HUES64 (cell line): Measurements from ENCODE around the gene KRTAP10-6.
"Not testable (repeated sequence)": the region's sequence is repeated elsewhere in the genome, so short reads cannot be mapped to it uniquely, and the experiment has no call there.

ENCODE experiments used
- H3K27ac ChIP-seq: 2 replicates; pipeline ENCODE4 v1.7.0; 2013; ENCODE audit warnings: low read depth, low read length, inconsistent platforms
- H3K27me3 ChIP-seq: 2 replicates; pipeline ENCODE4 v1.6.1; 2013; ENCODE audit warnings: mild to moderate bottlenecking, low read length; ENCODE audit not compliant: insufficient read depth
- H3K36me3 ChIP-seq: 2 replicates; pipeline ENCODE4 v1.6.1; 2013; ENCODE audit warnings: mild to moderate bottlenecking, low read length; ENCODE audit not compliant: insufficient read depth
- H3K4me1 ChIP-seq: 2 replicates; pipeline ENCODE4 v1.6.1; 2013; ENCODE audit warnings: mild to moderate bottlenecking, low read length, moderate library complexity; ENCODE audit not compliant: insufficient read depth
- H3K4me3 ChIP-seq: 2 replicates; pipeline ENCODE4 v1.5.1; 2013; ENCODE audit warnings: mild to moderate bottlenecking, low read length, moderate library complexity
- H3K9ac ChIP-seq: 2 replicates; pipeline ENCODE4 v1.6.1; 2013; ENCODE audit warnings: mild to moderate bottlenecking, low read depth, low read length
- H3K9me3 ChIP-seq: 2 replicates; pipeline ENCODE4 v1.6.1; 2013; ENCODE audit warnings: low read depth, low read length; ENCODE audit not compliant: insufficient read depth
- WGBS: fragments of 150-250, 120-280 bp; methylation state at CpG from one replicate; pipeline ENCODE4 v1.1.7; 2013; ENCODE audit warnings: missing lambda C conversion rate; 5-methylcytosine and 5-hydroxymethylcytosine counted together

The KRTAP10-6 gene

DNA sequence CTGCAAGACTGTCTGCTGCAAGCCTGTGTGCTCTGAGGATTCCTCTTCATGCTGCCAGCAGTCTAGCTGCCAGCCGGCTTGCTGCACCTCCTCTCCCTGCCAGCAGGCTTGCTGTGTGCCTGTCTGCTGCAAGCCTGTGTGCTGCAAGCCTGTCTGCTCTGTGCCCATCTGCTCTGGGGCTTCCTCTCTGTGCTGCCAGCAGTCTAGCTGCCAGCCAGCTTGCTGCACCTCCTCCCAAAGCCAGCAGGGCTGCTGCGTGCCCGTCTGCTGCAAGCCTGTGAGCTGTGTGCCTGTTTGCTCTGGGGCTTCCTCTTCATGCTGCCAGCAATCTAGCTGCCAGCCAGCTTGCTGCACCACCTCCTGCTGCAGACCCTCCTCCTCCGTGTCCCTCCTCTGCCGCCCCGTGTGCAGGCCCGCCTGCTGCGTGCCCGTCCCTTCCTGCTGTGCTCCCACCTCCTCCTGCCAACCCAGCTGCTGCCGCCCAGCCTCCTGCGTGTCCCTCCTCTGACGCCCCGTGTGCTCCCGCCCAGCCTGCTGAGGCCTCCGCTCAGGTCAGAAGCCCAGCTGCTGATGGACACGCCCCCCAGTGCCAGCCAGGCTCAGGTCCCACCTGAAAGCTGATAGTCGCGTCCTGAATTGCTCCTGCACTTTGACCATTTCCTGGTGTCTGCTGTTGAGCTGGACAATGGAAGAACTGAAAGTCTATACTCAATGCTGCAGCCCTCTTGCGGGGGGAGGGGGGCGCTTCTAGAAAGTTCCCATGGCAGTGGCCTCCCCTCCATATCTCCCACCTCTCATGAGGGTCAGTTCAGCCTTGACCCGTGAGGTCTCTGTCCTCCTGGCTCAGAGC, 17.6 kb downstream of the KRTAP10-6 start:
- Histone ChIP-seq H3K9ac (no peak overlapping the region), H3K27ac (no peak overlapping the region), H3K9me3 (peaks cover 9% of the 10 kb centered on the region; the same call in 1 of the 2 replicates), H3K4me3 (no peak overlapping the region), H3K4me1 (no peaks in the 10 kb centered on the region), H3K36me3 (no peaks in the 10 kb centered on the region), H3K27me3 (no peaks in the 10 kb centered on the region)
- 64% methylated on average over 21 of the region's 21 CpGs for WGBS

GRCh38 chr21:44573630-44574456, 18.5 kb downstream of the KRTAP10-6 start, which contains the start of gene KRTAP10-4:
TSS of gene KRTAP10-4 (plus strand) at chr21:44573729. CDS start at chr21:44573759, 30 bp downstream.
- not testable (repeated sequence) for H3K4me3 ChIP-seq, H3K4me1 ChIP-seq, H3K27me3 ChIP-seq, H3K9ac ChIP-seq, H3K27ac ChIP-seq, H3K9me3 ChIP-seq, H3K36me3 ChIP-seq
- 86% methylated on average over 22 of the region's 25 CpGs for WGBS

GRCh38 chr21:44572959-44573583, 19.2 kb downstream of the KRTAP10-6 start:
- Histone ChIP-seq H3K27me3 (no peaks in the 10 kb centered on the region), H3K9me3 (peaks cover 9% of the 10 kb centered on the region; the same call in 1 of the 2 replicates), H3K4me1 (no peaks in the 10 kb centered on the region), H3K4me3 (no peak overlapping the region), H3K36me3 (no peaks in the 10 kb centered on the region), H3K9ac (no peak overlapping the region), H3K27ac (no peak overlapping the region)
- WGBS: 91% methylated on average over 15 of the region's 15 CpGs

GRCh38 chr21:44571844-44572782, 20.2 kb downstream of the KRTAP10-6 start:
- no peaks in the 10 kb centered on the region for H3K4me1 ChIP-seq
- H3K36me3 ChIP-seq: no peaks in the 10 kb centered on the region
- H3K27me3 ChIP-seq: no peaks in the 10 kb centered on the region
- no peak overlapping the region for H3K9ac ChIP-seq
- 93% methylated on average over 40 of the region's 40 CpGs for WGBS
- no peak overlapping the region for H3K4me3 ChIP-seq
- H3K27ac ChIP-seq: no peak overlapping the region
- H3K9me3 ChIP-seq: peaks cover 4% of the 10 kb centered on the region; the same call in 1 of the 2 replicates

GRCh38 chr21:44571296-44571695, 21.0 kb downstream of the KRTAP10-6 start:
- no peaks in the 10 kb centered on the region for H3K27me3 ChIP-seq
- 69% methylated on average over 4 of the region's 4 CpGs for WGBS
- no peak overlapping the region for H3K9ac ChIP-seq
- no peaks in the 10 kb centered on the region for H3K4me1 ChIP-seq
- H3K36me3 ChIP-seq: no peaks in the 10 kb centered on the region
- no peak overlapping the region for H3K4me3 ChIP-seq
- H3K9me3 ChIP-seq: peaks cover 4% of the 10 kb centered on the region; the same call in 1 of the 2 replicates
- H3K27ac ChIP-seq: no peak overlapping the region

DNA sequence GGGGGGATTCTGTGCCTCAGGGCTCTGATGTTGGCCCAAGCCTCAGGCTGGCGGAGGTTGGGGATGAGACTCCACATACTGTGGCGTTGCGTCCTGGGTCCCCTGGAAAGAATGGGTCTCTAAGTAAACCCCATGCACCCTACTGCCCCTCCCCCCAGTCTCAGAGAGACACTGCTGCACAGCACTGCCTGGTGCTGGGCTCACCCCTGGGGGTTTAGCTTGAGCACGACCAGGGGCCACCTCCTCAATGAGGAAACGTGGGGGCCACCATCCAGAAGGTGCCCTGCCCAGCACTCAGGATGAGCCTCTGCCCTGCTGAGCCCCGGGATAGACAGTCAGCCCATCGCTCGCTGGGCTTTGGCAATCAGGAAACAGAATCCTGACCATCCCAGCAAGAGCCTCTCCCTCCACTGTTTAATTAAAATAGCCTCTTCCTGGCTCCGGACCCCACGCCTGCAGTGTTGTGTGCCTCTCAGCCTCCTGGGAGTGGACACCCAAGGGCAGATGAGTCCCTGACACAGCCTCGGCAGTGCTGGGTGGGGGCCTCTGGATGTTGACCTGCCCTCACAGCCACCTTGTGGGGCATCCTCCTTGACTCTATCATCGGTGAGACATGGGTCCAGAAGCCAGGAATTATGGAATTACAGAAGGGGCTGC, 22.3 kb downstream of the KRTAP10-6 start:
- WGBS: 90% methylated on average over 12 of the region's 12 CpGs
- no peaks in the 10 kb centered on the region for H3K36me3 ChIP-seq
- no peak overlapping the region for H3K27ac ChIP-seq
- peaks cover 4% of the 10 kb centered on the region; the same call in 1 of the 2 replicates for H3K9me3 ChIP-seq
- H3K9ac ChIP-seq: no peak overlapping the region
- H3K4me3 ChIP-seq: no peak overlapping the region
- no peaks in the 10 kb centered on the region for H3K4me1 ChIP-seq
- no peaks in the 10 kb centered on the region for H3K27me3 ChIP-seq

DNA sequence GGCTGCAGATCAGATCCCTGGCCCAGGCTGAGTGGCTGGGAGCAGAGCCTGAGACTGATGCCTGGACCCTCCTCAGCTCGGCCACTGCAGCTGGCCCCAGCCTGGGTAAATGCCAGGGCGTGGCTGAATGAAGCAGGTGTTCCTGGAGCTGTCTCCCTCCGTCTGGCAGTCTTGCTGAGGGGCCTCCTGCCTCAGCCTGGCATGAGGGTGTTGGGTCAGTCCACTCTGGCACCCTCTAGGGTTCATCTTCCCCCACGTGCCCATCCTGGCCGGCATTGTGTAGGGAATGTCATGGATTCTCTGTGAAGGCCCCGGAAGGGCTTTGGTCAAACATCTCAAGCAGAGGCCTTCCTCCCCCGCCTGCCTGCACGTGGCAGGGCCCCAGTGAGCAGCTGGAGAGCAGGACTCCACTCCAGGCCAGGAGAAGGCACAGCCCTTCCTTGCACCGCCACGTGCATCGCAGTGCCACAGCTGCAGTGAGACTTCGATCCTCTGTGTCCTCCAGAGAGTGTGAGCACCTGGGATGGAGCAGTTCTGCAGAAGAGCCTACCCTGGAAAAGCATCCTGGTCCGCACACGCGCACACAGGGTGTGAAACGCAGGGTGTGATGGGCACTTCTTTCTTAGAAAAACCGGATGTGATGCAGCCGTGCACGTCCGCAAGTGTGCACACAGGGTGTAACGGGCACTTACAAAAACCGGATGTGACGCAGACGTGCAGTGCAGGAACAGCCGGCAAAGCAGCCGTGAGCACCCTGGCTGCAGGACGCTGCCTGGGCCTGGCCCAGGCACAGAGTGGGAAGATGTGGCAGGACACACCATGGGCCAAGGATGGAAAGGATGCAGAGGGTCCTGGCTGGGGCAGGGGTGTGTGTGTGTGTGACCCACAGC, 23.4 kb downstream of the KRTAP10-6 start:
- Histone ChIP-seq H3K9me3 (peaks cover 4% of the 10 kb centered on the region; the same call in 1 of the 2 replicates), H3K9ac (no peak overlapping the region), H3K27ac (no peak overlapping the region), H3K4me3 (no peak overlapping the region), H3K27me3 (no peaks in the 10 kb centered on the region), H3K36me3 (no peaks in the 10 kb centered on the region), H3K4me1 (no peaks in the 10 kb centered on the region)
- 85% methylated on average over 27 of the region's 27 CpGs for WGBS

DNA sequence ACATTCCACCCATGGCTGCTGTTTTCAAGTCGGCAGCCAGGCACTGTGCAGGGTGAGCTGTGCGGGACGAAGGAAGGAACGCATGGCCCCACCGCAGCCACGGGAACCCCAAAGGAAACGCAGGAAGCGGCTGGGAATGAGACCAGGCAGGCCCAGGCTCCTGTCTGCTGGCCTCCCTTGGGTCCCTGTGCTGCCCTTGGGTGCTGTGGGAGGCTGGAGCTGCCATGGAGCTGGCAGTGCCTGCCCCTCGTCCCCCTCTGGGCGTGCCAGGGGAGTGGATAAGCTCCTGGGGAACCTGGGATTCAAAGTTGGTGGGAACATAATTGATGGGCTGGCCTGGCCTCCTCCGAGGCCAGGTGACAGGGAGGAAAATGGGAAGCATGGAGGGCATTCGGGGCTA, 24.0 kb downstream of the KRTAP10-6 start:
- Histone ChIP-seq H3K27ac (no peak overlapping the region), H3K36me3 (no peaks in the 10 kb centered on the region), H3K4me1 (no peaks in the 10 kb centered on the region), H3K9me3 (peaks cover 4% of the 10 kb centered on the region; the same call in 1 of the 2 replicates), H3K4me3 (no peak overlapping the region), H3K9ac (no peak overlapping the region), H3K27me3 (no peaks in the 10 kb centered on the region)
- WGBS: 92% methylated on average over 12 of the region's 12 CpGs

DNA sequence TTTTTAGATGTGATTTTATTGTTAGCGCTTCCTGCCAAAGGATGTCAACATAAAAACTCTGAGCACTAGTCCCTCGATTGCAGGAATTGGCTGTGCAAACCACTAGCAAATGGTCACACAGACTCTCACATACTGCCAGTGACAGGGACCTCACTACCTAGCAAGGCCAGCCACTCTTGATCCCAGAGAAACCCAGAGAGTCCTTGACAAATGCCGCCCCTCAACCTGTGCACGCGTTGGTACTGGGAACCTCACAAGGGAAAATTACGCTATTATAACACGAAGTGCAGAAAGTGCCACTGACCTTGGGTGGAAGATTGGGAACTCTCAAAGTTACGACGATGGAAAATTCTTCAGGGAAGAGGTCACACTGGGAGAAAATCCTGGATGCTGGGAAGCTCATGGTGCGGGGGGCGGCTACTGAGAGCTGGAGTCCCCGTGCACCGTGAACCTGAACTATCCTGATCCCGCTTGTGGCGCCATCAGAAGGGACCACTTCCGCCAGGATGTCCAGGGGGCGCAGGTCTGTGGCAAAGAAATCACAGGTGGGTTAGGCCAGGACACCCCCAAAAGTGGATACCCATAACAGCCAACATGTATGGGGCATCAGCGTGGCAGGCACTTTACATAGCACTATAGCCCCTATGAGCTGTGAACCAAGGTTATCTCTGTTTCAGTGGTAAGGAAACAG, 24.7 kb downstream of the KRTAP10-6 start:
- no peak overlapping the region for H3K27ac ChIP-seq
- H3K36me3 ChIP-seq: no peaks in the 10 kb centered on the region
- H3K9ac ChIP-seq: no peak overlapping the region
- no peaks in the 10 kb centered on the region for H3K27me3 ChIP-seq
- H3K9me3 ChIP-seq: peaks cover 4% of the 10 kb centered on the region; the same call in 1 of the 2 replicates
- 95% methylated on average over 18 of the region's 18 CpGs for WGBS
- no peak overlapping the region for H3K4me3 ChIP-seq
- no peaks in the 10 kb centered on the region for H3K4me1 ChIP-seq
